Measurements from ENCODE around the gene RABGAP1.

RABGAP1 gene

GRCh38 chr9:123008909-123009308 lies 68.1 kb downstream of the RABGAP1 start:
- no peak for DNase-seq (ENCODE audit: low spot score)

- DNase-seq (ENCODE audit: low spot score) = no peak
Measured at GRCh38 chr9:123011380-123011779, 70.6 kb downstream of the RABGAP1 start.

GRCh38 chr9:123011878-123012528 lies 71.2 kb downstream of the RABGAP1 start:
- DNase-seq (ENCODE audit: low spot score) = no peak

- no peak for DNase-seq (ENCODE audit: low spot score)
Measured at GRCh38 chr9:123016631-123017030, 75.8 kb downstream of the RABGAP1 start.

GRCh38 chr9:123020796-123021195 lies 80.0 kb downstream of the RABGAP1 start:
- DNase-seq (ENCODE audit: low spot score) = no peak

- no peak for DNase-seq (ENCODE audit: low spot score)
Measured at GRCh38 chr9:123026425-123026824, 85.6 kb downstream of the RABGAP1 start.

GRCh38 chr9:123027517-123027916 lies 86.7 kb downstream of the RABGAP1 start:
- DNase-seq (ENCODE audit: low spot score) = no peak

- no peak for DNase-seq (ENCODE audit: low spot score)
Measured at GRCh38 chr9:123028136-123028535, 87.3 kb downstream of the RABGAP1 start.

GRCh38 chr9:123028973-123029372 lies 88.2 kb downstream of the RABGAP1 start:
- no peak for DNase-seq (ENCODE audit: low spot score)

GRCh38 chr9:123031963-123032362 lies 91.1 kb downstream of the RABGAP1 start:
- no peak for DNase-seq (ENCODE audit: low spot score)

- no peak for DNase-seq (ENCODE audit: low spot score)
Measured at GRCh38 chr9:123033352-123033751, 92.5 kb downstream of the RABGAP1 start, which contains the start of gene GPR21. GPR21 (plus strand) TSS chr9:123033667; CDS start chr9:123034567, 900 bp downstream.

GRCh38 chr9:123033864-123034601 lies 93.2 kb downstream of the RABGAP1 start:
- DNase-seq (ENCODE audit: low spot score) = no peak

GRCh38 chr9:123034881-123035510 lies 94.2 kb downstream of the RABGAP1 start:
- no peak for DNase-seq (ENCODE audit: low spot score)

- DNase-seq (ENCODE audit: low spot score) = no peak
Measured at GRCh38 chr9:123035791-123036190, 95.0 kb downstream of the RABGAP1 start.

GRCh38 chr9:123036893-123037545 lies 96.2 kb downstream of the RABGAP1 start:
- no peak for DNase-seq (ENCODE audit: low spot score)

- DNase-seq (ENCODE audit: low spot score) = no peak
Measured at GRCh38 chr9:123039617-123040219, 98.9 kb downstream of the RABGAP1 start.

GRCh38 chr9:123040801-123041200 lies 100.0 kb downstream of the RABGAP1 start:
- DNase-seq (ENCODE audit: low spot score) = no peak

- DNase-seq (ENCODE audit: low spot score) = no peak
Measured at GRCh38 chr9:123041489-123041888, 100.7 kb downstream of the RABGAP1 start.

GRCh38 chr9:123043081-123043939 lies 102.5 kb downstream of the RABGAP1 start:
- DNase-seq (ENCODE audit: low spot score) = no peak

GRCh38 chr9:123044586-123044985 lies 103.8 kb downstream of the RABGAP1 start:
- DNase-seq (ENCODE audit: low spot score) = no peak

All from activated CD4-positive, alpha-beta T cell treated with anti-CD3 and anti-CD28 coated beads, Interleukin-2, Interleukin-4, amounts not matched to agents 100 ng/mL and 50 ng/mL, durations not matched to agents 16 hours and 8 hours (primary cell).